PFSK-1 (cell line): ENCODE data around the gene ZCCHC14.

Source experiments
- FOXP2 ChIP-seq: optimal IDR thresholded peaks from 2 replicates; pipeline ENCODE3; 2011; ENCODE audit warnings: borderline replicate concordance, control low read depth, inconsistent platforms; ENCODE audit not compliant: insufficient read depth; ENCODE audit errors: extremely low read length, extremely low read depth
- POLR2AphosphoS5 ChIP-seq: IDR thresholded peaks from 2 replicates; pipeline ENCODE4 v1.6.1; 2012; ENCODE audit warnings: low read depth, mild to moderate bottlenecking, control low read depth, low read length, moderate library complexity
- REST ChIP-seq, 2 experiments: IDR thresholded peaks; 2 replicates each; pipeline versions ENCODE4 v1.6.1 to v1.8.0; 2011 to 2012; ENCODE audit warnings: low read depth in 2 of 2, low read length in 2 of 2, control low read depth in 1 of 2, inconsistent platforms in 1 of 2, mild to moderate bottlenecking in 1 of 2, moderate library complexity in 1 of 2; ENCODE audit not compliant: insufficient read depth in 1 of 2
- SIN3A ChIP-seq: IDR thresholded peaks from 2 replicates; pipeline ENCODE4 v1.6.1; 2012; ENCODE audit warnings: mild to moderate bottlenecking, low read length, moderate library complexity, borderline replicate concordance; ENCODE audit not compliant: insufficient read depth
- TAF1 ChIP-seq: IDR thresholded peaks from 2 replicates; pipeline ENCODE4 v1.6.1; 2012; ENCODE audit warnings: low read length, control low read depth, borderline replicate concordance; ENCODE audit not compliant: insufficient read depth

ZCCHC14 gene

GRCh38 chr16:87486282-87486681 lies 6.5 kb downstream of the ZCCHC14 start:
- no peak for TF ChIP-seq TAF1
- TF ChIP-seq POLR2AphosphoS5: no peak
- TF ChIP-seq FOXP2: no peak
- TF ChIP-seq REST (IDR thresholded peaks at IDR 0.05; ENCODE audit: insufficient read depth in 1 of 2, low read depth in 2 of 2, low read length in 2 of 2): no peak
- TF ChIP-seq SIN3A: no peak

GRCh38 chr16:87484487-87485331 lies 8.1 kb downstream of the ZCCHC14 start:
- TF ChIP-seq POLR2AphosphoS5 (no peak), SIN3A (no peak), TAF1 (no peak), FOXP2 (no peak), REST (IDR thresholded peaks at IDR 0.05; ENCODE audit: insufficient read depth in 1 of 2, low read depth in 2 of 2, low read length in 2 of 2) (no peak)

- TF ChIP-seq POLR2AphosphoS5 (no peak), TAF1 (no peak), FOXP2 (no peak), REST (IDR thresholded peaks at IDR 0.05; ENCODE audit: insufficient read depth in 1 of 2, low read depth in 2 of 2, low read length in 2 of 2) (no peak)
Measured at GRCh38 chr16:87483481-87483880, 9.3 kb downstream of the ZCCHC14 start.

GRCh38 chr16:87482266-87482665 lies 10.6 kb downstream of the ZCCHC14 start:
- no peak for TF ChIP-seq REST (IDR thresholded peaks at IDR 0.05; ENCODE audit: insufficient read depth in 1 of 2, low read depth in 2 of 2, low read length in 2 of 2)
- TF ChIP-seq SIN3A: no peak
- TF ChIP-seq FOXP2: no peak
- no peak for TF ChIP-seq TAF1
- TF ChIP-seq POLR2AphosphoS5: no peak
